Keratinocyte (primary cell): ENCODE data around the gene SCARB1.

Experiments
- CTCF ChIP-seq, 3 experiments: IDR thresholded peaks in 1 of 3; conservative IDR thresholded peaks in 1 of 3; optimal IDR thresholded peaks in 1 of 3; 2 replicates in 2 of 3; 3 replicates in 1 of 3; pipeline versions ENCODE3 to v1.5.1; 2011; ENCODE audit warnings: low read length in 3 of 3, mild to moderate bottlenecking in 3 of 3, moderate library complexity in 2 of 3, control low read depth in 1 of 3, inconsistent platforms in 1 of 3; ENCODE audit not compliant: insufficient read depth in 2 of 3; ENCODE audit errors: extremely low read depth in 1 of 3
- EZH2 ChIP-seq: IDR thresholded peaks from one replicate; pipeline ENCODE4 v1.6.1; 2012; ENCODE audit warnings: inconsistent platforms, mild to moderate bottlenecking, low read length, moderate library complexity

DNA sequence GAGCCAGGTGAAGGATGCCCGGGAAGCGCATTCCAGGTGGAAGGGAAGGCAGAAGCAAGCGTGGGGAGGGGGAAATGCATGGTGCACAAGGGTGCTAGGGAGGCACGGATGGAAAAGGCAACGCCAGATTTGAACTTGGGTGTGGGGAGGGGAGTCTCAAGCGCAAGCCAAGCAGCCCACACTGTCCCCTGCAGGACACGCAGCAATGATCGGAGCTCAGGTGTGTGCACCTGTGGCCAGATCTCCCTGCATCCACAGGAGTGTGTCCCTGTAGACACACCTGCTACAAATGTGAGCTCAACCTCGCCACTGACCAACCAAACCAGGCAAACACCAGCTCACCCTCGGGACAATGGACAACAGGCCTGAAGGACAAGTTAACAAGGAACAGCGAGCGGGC lies 63.2 kb downstream of the SCARB1 start:
- TF ChIP-seq CTCF (optimal IDR thresholded peaks at IDR 0.05 in 1 of 3, IDR thresholded peaks at IDR 0.05 in 1 of 3, conservative IDR thresholded peaks at IDR 0.05 in 1 of 3; ENCODE audit: extremely low read depth in 1 of 3, insufficient read depth in 2 of 3, low read length in 3 of 3) (no peak), EZH2 (no peak)
